H1 (cell line): ENCODE measurements around the gene REM2. TPM values are rescaled to one million over a fixed set of nuclear protein-coding genes. Genes with fewer than 3 reads are reported as not detected.

Experiments used
- BACH1 ChIP-seq: IDR thresholded peaks from 2 replicates; pipeline ENCODE4 v1.6.1; 2012; ENCODE audit warnings: low read length, improper control_type of control experiment
- BRCA1 ChIP-seq: IDR thresholded peaks from 2 replicates; pipeline ENCODE4 v1.6.1; 2012; ENCODE audit warnings: low read depth, low read length, improper control_type of control experiment
- CEBPB ChIP-seq: IDR thresholded peaks from 2 replicates; pipeline ENCODE4 v1.6.1; 2012; ENCODE audit warnings: low read depth, low read length
- CTBP2 ChIP-seq: IDR thresholded peaks from 2 replicates; pipeline ENCODE4 v1.7.0; 2011; ENCODE audit warnings: borderline replicate concordance, mild to moderate bottlenecking, moderate library complexity, mixed read lengths, low read length; ENCODE audit not compliant: insufficient read depth, insufficient read length
- EP300 ChIP-seq, 2 experiments: IDR thresholded peaks; 1 replicate in 1 of 2; 2 replicates in 1 of 2; pipeline ENCODE4 v1.6.1; 2011 to 2012; ENCODE audit warnings: low read depth in 2 of 2, low read length in 2 of 2, mild to moderate bottlenecking in 2 of 2, borderline replicate concordance in 1 of 2, inconsistent platforms in 1 of 2, moderate library complexity in 1 of 2
- GTF2F1 ChIP-seq: IDR thresholded peaks from 2 replicates; pipeline ENCODE4 v1.6.1; 2012; ENCODE audit warnings: low read depth, low read length, improper control_type of control experiment, borderline replicate concordance
- polyA plus RNA-seq, 7 experiments: library from polyadenylated mRNA; depleted of rRNA in 3 of 7; stranded (reverse) in 5 of 7; unstranded in 2 of 7; fragments of >200 nt in 5 of 7; fragments of 200-250 nt in 2 of 7; gene quantifications; 1 replicate in 5 of 7; 2 replicates in 1 of 7; 4 replicates in 1 of 7; pipeline versions ENCODE4 v1.2.1 to v1.2.3, GENCODE V29; 2011 to 2013; ENCODE audit warnings: missing spikeins in 2 of 7, mixed read lengths in 2 of 7
- total RNA-seq: library from RNA; stranded (reverse); fragmentation: NEBNext Ultra II Directional; extraction: Animal tissue kit (Norgen Biotek cat#: 25700); gene quantifications from 2 replicates; pipeline ENCODE4 v1.2.1, GENCODE V29; 2021
- TF ChIP-seq, protein P1 (sequence below): IDR thresholded peaks from 2 replicates; pipeline ENCODE4 v1.6.1; 2012; ENCODE audit warnings: inconsistent platforms

The REM2 gene
- total and polyA plus RNA-seq, 2 of the 8 experiments (the other 6 are each of a cell fraction or from before 2014, with no cell fraction given) = 1.00 to 1.1 TPM

DNA sequence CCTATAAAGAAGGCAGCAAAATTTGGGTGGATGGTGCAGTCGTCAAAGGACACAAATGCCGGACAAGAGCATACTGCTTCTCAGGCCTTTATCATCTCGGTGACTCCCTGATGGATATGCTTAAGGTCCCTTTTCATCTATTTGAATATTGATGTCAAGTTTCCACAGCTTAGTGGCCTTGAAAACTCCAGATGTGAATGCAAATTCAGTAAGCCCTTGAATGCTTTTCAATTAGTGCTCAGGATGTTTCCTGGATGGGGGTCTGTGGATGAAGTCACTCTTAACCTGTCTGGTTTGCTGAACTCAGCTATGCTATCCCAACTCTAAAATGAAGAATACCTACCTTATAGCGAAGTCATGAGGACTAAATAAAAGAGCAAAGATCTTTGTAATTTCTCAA is 10.7 kb downstream of the REM2 start (continued):
- TF ChIP-seq, protein P1, sequence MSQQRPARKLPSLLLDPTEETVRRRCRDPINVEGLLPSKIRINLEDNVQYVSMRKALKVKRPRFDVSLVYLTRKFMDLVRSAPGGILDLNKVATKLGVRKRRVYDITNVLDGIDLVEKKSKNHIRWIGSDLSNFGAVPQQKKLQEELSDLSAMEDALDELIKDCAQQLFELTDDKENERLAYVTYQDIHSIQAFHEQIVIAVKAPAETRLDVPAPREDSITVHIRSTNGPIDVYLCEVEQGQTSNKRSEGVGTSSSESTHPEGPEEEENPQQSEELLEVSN = no peak
- TF ChIP-seq BRCA1 = no peak
- no peak for TF ChIP-seq CEBPB
- TF ChIP-seq EP300 (IDR thresholded peaks at IDR 0.05; ENCODE audit: borderline replicate concordance in 1 of 2, low read depth in 2 of 2, low read length in 2 of 2) = no peak
- TF ChIP-seq CTBP2 = no peak
- no peak for TF ChIP-seq GTF2F1
- no peak for TF ChIP-seq BACH1
- TF ChIP-seq, all 59 proteins: peak for 0
